DLD1 (cell line): Measurements from ENCODE around the gene SLC35A2.
"Not testable (repeated sequence)": the region's sequence is repeated elsewhere in the genome, so short reads cannot be mapped to it uniquely, and the experiment has no call there.

Experiments
- in situ Hi-C: cut with HindIII; loops from 2 replicates; pipeline ENCODE4 v1.10.0; 2017; ENCODE audit warnings: low sequenced_read_pairs

Gene SLC35A2

GRCh38 chrX:48854121-48854804, 57.2 kb downstream of the SLC35A2 start:
- in situ Hi-C loops = not testable (repeated sequence)

DNA sequence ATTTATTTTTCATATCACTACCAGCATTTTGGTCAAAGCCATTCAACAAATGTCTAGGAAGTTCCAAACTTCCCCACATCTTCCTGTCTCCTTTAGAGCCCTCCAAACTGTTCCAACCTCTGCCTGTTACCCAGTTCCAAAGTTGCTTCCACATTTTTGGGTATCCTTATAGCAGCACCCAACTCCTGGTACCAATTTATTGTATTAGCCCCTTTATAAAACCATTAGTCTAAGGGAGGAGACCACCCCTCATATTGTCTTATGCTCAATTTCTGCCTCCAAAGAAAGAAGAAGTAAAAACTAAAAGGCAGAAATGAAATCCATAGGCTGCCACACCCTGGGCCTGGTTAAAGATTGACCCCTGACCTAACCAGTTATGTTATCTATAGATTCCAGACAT, 58.0 kb downstream of the SLC35A2 start:
- in situ Hi-C loops = not testable (repeated sequence)
